NOMO-1 treated with dmso at 0.1 percent for 144 hours (cell line): ENCODE data around the gene KLF16.
"Not testable (repeated sequence)": the region's sequence is repeated elsewhere in the genome, so short reads cannot be mapped to it uniquely, and the experiment has no call there.

Source experiments
- DNase-seq: peaks from one replicate; lab custom pipeline; 2025; ENCODE audit not compliant: unreplicated experiment; lab: John Stamatoyannopoulos, UW

Gene KLF16

DNA sequence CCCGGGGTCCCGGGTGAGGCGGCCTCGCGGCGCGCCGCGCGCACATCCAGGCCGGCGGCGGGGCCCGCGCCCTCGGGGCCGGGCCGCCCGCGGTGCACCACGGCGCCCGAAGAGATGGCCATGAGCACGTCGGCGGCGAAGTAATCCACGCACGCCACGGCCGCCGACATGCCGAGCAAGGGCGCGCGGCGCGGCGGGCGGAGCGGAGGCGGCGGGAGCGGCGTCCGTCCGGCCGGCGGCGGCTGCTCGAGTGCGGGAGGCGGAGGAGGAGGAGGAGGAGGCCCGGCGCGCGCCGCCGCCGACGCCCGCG is at the start of gene KLF16:
TSS of gene KLF16 (minus strand) at position 252 of the 310 bp plus-strand sequence. CDS start at position 170, 82 bp downstream.
- no peak for DNase-seq

DNA sequence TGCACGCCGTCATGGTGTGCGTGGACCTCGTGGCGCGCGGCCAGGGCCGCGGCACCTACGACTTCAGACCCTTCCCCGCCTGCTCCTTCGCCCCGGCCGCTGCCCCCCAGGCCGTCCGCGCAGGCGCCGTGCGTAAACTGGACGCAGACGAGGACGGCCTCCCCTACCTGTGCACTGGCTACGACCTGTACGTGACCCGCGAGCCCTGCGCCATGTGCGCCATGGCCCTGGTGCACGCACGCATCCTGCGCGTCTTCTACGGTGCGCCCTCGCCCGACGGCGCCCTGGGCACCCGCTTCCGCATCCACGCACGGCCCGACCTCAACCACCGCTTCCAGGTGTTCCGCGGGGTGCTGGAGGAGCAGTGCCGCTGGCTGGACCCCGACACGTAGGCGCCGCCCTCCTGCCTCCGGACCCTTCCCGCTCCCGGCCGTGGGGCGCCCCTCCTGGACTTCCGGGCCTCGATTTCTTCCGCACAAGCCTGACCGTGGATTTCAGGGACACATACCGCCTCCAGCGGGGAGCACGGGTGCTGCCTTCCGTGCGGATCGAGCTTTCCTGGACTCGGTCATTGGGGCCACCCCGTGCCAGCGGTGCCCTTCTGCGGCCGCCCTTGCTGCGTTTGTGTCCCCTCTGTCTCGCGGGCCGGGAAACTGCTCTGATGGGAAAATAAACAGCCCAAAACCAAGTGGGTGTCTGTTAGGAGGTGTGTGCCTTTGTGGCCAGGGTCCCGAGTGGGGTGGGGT is 49.6 kb upstream of the KLF16 start:
- no peak for DNase-seq

DNA sequence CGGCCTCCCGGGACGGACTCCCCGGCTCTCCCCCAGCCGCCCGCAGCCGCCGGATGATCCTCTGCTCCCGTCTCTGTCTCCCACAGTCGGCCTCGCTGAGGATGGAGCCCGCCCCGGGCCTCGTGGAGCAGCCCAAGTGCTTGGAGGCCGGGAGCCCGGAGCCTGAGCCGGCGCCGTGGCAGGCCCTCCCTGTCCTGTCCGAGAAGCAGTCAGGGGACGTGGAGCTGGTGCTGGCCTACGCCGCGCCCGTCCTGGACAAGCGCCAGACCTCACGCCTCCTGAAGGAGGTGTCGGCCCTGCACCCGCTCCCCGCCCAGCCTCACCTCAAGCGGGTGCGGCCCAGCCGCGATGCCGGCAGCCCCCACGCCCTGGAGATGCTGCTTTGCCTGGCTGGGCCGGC is 48.6 kb upstream of the KLF16 start:
- DNase-seq, result no peak

DNA sequence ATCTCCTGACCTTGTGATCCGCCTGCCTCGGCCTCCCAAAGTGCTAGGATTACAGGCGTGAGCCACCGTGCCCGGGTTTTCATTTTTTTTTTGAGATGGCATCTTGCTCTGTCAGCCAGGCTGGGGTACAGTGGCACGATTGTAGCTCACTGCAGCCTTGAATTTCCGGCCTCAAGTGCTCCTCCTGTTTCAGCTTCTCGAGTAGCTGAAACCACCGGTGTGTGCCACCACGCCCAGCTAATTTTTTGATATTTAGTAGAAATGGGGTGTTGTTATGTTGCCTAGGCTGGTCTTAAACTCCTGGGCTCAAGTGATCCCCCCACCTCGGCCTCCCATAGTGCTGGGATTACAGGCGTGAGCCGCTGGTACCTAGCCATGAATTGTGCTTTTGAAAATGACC is 47.7 kb upstream of the KLF16 start:
- no peak for DNase-seq

- DNase-seq, result no peak
Measured at GRCh38 chr19:1910177-1910576, 46.8 kb upstream of the KLF16 start.

DNA sequence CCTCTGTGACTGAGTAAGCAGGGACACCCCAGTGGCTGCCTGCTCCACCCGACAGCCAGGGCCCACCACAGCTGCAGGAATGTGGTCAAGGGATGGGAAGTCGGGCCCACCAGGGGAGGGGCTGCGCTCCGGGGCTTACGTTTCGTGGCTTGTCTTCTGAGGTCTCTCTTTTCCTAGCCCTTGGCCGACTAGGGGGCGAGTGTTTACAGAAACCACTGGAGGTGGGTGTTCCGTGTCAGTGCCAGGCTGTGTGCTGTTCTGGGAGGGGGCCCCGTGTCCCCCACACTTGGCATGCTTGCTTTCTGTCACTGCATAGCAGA is 46.3 kb upstream of the KLF16 start:
- no peak for DNase-seq

- no peak for DNase-seq
Measured at GRCh38 chr19:1908364-1908678, 44.9 kb upstream of the KLF16 start.

DNA sequence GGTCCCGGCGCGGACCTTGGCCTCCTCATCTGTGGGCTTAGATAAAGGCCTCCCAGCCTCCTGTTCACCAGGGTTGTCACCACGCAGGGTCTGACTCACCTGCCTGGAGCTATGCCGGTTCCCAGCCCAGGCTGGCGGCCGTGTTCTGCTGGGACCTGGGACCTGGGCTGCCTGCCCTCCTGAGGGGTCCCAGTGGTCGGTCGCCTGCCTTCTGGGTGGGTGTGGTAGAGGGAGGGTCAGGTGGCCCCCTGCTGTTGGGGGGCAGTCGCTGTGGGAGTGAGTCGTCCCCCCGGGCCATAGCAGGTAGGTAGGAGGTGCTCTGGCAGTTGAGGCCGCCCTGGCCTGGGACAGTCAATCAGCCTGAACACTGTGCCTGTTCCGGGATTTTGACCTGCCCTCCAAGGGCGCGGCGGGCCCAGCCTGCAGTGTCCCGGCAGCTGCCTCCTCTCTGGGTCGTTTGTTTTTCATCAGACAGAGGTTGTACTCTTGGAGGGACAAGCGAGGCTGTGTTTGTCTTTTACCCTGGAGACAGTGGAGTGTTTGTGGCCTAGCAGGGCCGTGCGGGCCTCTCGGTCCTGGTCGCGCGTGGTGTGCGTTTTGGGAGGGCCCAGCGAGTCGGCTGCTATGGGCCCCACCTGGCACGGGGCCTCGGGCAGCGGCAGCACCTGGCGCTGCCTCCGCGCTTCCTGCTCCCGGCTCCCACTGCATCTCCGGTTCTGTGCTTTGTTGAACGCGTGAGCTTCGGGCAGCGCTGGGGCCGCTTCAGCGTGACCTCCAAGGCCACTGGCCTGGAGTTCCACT is 44.4 kb upstream of the KLF16 start:
- DNase-seq, result no peak

DNA sequence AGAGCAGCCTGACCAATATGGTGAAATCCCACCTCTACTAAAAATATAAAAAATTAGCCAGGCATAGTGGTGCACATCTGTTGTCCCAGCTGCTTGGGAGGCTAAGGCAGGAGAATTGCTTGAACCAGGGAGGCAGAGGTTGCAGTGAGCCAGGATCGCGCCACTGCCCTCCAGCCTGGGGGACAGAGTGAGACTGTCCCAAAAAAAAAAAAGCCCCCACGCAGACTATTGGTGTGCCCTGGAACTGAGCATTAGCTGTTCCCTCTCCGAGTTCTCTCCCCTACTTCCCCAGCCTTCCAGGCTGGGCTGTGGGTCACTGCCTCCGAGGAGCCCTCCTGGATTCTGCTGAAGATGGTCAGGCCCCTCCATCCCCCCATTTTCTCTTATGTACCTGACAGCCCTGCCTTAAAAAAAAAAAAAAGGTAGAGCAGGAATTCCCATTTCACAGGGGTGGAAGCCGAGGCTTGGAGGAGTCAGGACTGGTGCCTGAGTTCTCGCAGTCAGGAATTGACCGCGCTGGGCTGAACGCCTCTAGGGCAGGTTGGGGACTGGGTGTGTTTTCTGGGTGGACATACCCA is 43.7 kb upstream of the KLF16 start:
- no peak for DNase-seq

GRCh38 chr19:1905863-1906375 is 42.5 kb upstream of the KLF16 start:
- DNase-seq, result no peak

DNA sequence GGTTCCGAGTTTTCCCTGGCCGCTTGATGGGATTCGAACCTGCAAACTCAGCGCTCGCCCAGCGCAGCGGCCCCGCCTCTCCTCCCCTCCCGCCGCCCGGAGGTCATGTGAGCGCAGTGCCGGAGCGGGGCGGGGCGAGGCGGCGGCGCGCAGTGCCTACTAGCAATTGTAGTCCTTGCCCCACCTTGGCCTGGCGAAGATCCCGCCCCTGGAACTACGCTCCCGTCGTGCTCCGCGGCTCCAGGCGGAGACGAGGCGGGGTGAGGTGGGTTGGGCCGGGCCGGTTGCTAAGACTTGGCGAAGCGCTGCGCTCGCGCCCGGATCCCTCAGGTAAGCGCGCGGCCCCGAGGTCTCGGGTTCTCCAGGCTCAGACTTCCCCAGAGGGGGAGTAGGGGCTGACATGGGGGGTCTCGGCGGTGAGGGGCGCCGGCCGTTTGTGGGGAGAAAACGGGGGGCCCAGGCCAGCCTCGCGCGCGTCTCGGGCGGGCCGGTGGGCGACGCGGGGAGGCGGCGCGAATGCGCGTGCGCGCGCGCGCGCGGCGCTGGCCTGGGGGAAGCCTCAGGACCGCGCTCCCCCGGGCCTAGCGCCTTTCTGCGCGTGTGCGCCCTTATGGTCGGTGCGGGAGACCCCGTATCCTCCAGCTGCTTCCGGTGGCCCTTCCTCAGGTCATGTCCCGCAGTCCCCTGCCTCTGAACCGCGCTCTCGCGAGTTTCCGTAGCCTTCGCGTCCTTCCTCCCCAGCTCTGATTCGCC is 41.9 kb upstream of the KLF16 start, which contains the start of the genes ADAT3 and SCAMP4:
TSS of gene ADAT3 (plus strand) at position 290 of the 753 bp plus-strand sequence. CDS start 6,649 bp downstream, outside the sequence.
TSS of gene SCAMP4 (plus strand) at position 290 of the 753 bp plus-strand sequence. CDS start 9,621 bp downstream, outside the sequence.
- peak; percentile 98 for DNase-seq

DNA sequence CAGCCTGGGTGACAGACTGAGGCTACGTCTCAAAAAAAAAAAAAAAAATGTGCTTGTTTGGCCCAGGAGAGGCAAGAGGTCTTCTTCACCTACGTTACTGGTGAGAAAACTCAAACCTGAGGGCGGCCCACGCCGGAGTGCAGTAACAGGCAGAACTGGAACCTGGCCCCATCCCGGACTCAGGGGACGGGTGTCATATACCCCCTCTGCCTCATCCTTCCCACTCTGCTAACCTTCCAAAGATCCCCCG is 41.4 kb upstream of the KLF16 start:
- no peak for DNase-seq

DNA sequence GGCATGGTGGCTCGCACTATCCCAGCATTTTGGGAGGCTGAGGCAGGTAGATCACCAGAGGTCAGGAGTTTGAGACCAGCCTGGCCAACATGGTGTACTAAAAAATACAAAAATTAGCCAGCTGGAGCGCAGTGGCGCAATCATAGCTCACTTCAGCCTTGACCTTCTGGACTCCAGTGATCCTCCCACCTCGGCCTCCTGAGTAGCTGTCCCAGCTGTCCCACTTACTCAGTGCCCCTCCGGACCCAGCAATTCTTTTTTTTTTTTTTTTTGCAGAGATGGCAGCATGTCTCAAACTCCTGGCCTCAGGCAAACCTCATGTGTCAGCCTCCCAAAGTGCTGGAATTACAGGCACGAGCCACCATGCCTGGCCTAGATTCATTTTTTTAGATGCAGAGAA is 39.5 kb upstream of the KLF16 start:
- no peak for DNase-seq

- DNase-seq, result peak; percentile 66
Measured at GRCh38 chr19:1901940-1902404, 38.6 kb upstream of the KLF16 start.

DNA sequence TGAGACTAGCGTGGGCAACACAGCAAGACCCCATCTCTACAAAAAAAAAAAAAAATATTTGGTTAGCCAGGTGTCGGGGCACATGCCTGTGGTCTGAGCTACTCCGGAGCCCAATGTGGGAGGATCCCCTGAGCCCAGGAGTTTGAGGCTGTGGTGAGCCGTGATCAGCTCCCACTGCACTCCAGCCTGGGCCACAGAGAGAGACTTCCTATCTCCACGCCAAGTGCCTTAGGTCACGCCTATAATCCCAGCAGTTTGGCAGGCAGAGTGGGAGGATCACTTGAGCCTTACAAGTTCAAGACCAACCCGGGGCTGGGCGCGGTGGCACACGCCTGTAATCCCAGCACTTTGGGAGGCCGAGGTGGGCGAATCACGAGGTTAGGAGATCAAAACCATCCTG is 33.1 kb upstream of the KLF16 start:
- DNase-seq, result no peak

DNA sequence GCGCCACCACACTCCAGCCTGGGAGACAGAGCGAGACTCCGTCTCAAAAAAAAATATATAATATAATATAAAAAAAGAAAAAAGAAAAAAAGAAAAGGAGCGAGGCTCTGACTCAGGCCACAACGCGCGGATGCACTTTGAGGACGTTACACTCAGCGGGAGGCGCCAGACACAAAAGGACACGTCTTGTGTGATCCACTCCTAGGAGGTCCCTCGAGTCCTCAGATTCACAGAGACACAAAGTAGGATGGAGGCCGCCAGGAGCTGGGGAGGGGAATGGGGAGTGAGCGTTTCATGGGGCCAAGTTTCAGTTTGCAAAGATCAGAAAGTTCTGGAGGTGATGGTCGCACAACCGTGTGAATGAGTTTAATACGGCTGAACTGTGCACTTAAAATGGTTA is 30.4 kb upstream of the KLF16 start:
- no peak for DNase-seq

DNA sequence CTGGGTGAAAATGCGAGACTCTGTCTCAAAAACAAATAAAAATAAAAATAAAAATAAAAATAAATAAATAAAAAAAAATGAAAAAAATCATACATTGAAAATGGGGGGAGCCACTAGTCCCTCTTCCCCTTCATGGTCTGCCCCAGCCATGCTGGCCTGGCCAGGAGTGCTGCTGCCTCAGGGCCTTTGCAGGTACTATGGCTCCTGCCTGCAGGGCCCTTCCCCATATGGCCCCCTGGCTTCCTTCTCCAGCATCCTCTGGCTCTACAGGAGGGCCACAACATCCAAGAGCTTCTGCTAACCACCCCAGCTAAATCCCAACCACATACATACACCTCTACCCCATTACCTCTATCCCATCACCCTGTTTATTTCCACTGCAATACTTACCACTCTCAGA is 26.5 kb upstream of the KLF16 start:
- DNase-seq, result no peak

- DNase-seq, result no peak
Measured at GRCh38 chr19:1888385-1888784, 25.0 kb upstream of the KLF16 start.

GRCh38 chr19:1886360-1886759 is 23.0 kb upstream of the KLF16 start:
- not testable (repeated sequence) for DNase-seq

DNA sequence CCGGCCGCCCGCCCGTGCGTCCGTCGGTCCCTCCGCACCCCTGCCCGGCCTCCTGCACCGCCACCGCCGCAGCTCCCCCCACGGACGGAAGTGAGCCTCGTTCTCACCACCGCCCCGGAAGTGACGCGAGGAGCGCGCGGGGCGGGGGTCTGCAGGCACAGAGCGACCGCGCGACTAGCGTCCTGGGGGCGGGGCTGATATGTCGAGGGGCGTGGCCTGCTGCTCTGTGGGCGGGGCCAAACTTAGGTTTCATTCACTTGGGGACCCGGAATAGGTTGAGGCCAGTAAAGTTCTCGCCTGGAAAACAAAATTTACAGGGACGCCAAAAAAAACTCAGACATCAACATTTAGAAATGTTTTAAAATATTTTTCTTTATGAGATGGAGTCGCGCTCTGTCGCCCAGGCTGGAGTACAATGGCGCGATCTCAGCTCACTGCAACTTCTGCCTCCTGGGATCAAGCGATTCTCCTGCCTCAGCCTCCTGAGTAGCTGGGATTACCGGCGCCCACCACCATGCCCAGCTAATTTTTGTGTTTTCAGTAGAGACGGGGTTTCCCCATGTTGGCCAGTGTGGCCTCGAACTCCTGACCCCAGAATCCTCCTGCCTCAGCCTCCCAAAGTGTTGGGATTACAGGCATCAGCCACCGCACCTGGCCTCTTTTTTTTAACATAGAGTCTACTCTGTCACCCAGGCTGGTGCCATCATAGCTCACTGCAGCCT is 22.2 kb upstream of the KLF16 start, which contains the start of gene ABHD17A:
TSS of gene ABHD17A (minus strand) at position 99 of the 722 bp plus-strand sequence. CDS start 3,930 bp downstream, outside the sequence.
- DNase-seq, result peak; percentile 86
